Fibroblast of the aortic adventitia (primary cell): Measurements from ENCODE around the gene CCDC82. TPM values are rescaled to one million over a fixed set of nuclear protein-coding genes. Genes with fewer than 3 reads are reported as not detected.

Experiments used
- DNase-seq: peaks from one replicate; pipeline ENCODE4 v3.0.0-alpha.2; 2010; ENCODE audit warnings: low read depth
- H3K4me3 ChIP-seq: 2 replicates; pipeline ENCODE4 v1.5.1; 2011; ENCODE audit warnings: low read depth, mild to moderate bottlenecking, control low read depth, low read length, moderate library complexity
- CTCF ChIP-seq: IDR thresholded peaks from 2 replicates; pipeline ENCODE4 v1.5.1; 2011; ENCODE audit warnings: mild to moderate bottlenecking, low read length, control low read depth, inconsistent platforms; ENCODE audit not compliant: insufficient read depth
- small RNA-seq: library from RNA; depleted of rRNA; stranded (forward); fragments of <200 nt; gene quantifications from one replicate; pipeline ENCODE3, GENCODE V24; 2012
- total RNA-seq: library from RNA; depleted of rRNA; stranded (reverse); fragments of >200 nt; gene quantifications from 2 replicates; pipeline ENCODE4 v1.2.3, GENCODE V29; 2012; ENCODE audit warnings: low replicate concordance

CCDC82 gene
- total RNA-seq, 1 donor: 31.2 TPM

GRCh38 chr11:96303064-96303463, 86.6 kb downstream of the CCDC82 start:
- no peak for TF ChIP-seq CTCF

More at GRCh38 chr11:96303064-96303463, 86.6 kb downstream of the CCDC82 start:
- H3K4me3 ChIP-seq: no peak overlapping the region
- DNase-seq: peak; percentile 88

Small RNA genes within 50 kb of the gene (small RNA-seq; reads per million reads assigned to genes)
- gene MIR1260B: not detected

Other genes starting within 250 kb of the CCDC82 start
- 15.4 and 20.1 TPM in 2 replicates for gene MAML2, start 46.7 kb downstream of the CCDC82 start, total RNA-seq
- 8.2 and 10.4 TPM in 2 replicates for gene JRKL, start 101 bp upstream of the CCDC82 start, total RNA-seq